ENCODE results near the gene TPX2. TPM values are rescaled to one million over a fixed set of nuclear protein-coding genes. Genes with fewer than 3 reads are reported as not detected.

Gene TPX2
- total RNA-seq, 1 experiment from 2014 or later: 191 TPM

DNA sequence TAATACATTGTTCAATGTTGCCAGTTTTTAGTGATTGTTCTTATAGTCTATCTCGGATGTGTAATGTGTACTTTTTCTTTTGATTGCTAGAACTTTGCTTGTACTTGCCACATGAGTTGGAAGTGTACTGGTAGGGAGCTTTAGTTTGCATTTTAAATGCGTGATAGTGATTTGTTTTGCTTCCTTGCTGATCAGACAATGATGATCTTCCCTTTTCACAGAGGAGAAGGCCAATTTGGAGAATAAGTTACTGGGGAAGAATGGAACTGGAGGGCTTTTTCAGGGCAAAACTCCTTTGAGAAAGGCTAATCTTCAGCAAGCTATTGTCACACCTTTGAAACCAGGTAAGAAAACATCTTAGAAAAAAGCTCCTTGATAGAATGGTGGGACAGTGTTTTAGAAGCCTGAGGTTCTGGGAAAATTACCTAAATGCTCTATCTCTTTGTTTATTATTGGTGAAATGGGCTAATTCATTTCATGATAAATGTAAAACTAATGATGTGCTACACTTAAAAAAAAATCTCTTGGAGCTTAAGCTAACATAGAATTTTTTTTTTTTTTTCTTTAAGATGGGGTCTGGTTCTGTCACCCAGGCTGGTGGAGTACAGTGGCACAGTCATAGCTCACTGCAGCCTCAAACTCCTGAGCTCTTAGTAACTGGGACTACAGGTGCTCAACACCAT is 20.9 kb downstream of the TPX2 start:
- no peak for DNase-seq (ENCODE audit: low read depth)

DNA sequence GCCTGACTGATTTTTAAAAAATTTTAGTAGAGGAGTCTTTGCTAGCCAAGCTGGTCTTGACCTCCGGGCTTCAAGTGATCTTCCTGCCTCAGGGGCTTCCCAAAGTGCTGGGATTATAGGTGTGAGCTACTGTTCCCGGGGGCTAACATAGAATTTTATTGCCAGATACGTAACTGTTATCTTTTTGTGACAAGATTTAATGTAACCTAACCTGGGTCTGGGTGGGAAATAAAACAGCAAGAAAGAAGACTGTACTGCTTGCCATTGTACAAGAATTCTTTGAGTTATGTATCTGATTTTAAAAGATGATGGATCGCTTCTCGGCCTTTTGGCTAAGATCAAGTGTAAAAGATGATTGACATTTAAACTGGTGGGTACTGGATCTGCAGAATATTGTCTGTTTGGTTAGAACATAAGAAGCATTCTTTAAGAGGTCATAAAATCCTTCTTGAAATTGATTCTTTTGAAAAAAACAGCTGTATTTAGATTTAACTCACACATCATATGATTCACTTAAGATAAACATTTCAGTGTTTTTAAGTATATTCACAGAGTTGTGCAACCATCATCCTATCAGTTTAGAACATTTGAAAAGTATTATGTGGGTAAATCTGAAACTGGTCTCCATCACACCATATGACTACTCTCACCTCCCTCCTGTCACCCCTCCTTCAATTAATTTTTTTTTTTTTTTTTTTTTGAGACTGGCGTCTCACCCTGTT is 21.6 kb downstream of the TPX2 start:
- DNase-seq (ENCODE audit: low read depth): peak; percentile 65

DNA sequence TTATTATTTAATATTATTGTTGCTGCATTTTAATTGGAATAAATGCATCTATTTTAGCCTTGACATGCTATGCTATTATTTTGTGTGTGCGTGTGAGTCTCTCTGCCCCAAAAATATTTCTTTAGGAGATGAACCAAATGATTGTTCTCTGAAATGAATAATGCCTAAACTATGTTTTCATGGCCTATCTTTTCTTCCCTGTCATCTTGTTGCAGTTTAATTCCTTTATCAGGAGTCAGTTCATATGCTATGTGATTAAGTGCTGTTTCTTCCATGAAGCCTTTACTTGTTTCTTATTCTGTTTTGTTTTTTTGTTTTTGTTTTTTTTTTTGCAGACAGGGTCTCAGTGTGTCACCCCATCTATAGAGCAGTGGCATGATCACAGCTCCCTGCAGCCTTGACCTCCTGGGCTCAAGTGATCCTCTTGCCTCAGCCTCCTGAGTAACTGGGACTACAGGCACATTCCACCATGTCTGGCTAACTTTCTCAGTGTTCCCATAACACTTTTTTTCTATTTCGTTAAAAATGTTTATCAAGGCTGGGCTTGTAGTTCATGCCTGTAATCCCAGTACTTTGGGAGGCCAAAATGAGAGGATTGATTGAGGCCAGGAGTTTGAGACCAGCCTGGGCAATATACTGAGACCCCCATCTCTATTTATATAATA is 25.7 kb downstream of the TPX2 start:
- DNase-seq (ENCODE audit: low read depth): peak; percentile 51

DNA sequence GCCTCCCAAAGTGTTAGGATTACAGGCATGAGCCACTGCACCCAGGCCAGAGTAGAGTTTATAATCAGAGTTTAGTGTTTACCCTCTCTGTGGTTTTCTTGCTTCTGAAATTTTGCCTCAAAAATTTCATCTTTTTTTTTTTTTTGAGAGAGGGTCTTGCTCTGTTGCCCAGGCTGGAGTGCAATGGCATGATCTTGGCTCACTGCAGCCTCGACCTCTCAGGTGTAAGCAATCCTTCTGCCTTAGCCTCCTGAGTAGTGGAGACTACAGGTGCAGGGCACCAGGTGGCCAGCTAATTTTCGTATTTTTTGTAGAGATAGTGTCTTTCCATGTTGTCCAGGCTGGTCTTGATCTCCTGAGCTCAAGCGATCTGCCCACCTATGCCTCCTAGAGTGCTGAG is 28.7 kb downstream of the TPX2 start:
- DNase-seq (ENCODE audit: low read depth): no peak

DNA sequence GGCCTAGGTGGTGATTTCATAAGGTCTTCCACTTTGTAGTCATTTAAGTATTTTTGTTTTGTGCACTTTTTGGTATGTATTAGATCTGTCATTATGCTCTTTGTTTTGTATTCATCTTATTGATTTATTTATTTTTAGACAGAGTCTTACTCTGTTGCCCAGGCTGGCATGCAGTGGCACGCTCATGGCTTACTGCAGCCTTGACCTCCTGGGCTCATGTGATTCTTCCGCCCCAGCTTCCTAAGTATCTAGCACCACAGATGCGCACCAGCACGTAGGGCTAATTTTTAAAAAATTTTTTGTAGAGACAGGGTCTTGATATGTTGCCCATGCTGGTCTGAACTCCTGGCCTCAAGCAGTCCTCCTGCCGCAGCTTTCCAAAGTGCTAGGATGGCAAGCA is 30.6 kb downstream of the TPX2 start:
- DNase-seq (ENCODE audit: low read depth): no peak

DNA sequence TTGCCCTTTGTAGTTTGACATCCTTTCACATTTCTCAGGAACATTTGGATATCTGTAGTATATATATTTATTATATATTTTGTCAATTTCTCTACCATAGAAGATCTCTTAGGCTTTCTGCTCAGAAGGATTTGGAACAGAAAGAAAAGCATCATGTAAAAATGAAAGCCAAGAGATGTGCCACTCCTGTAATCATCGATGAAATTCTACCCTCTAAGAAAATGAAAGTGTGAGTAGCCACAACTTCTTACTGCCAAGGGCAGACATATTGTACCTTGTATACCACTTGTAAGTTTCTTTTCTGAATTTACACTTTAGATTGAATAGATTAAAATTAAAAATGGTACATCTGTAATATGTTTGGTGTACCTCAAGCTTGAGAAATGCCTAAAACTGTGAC is 31.2 kb downstream of the TPX2 start:
- no peak for DNase-seq (ENCODE audit: low read depth)

DNA sequence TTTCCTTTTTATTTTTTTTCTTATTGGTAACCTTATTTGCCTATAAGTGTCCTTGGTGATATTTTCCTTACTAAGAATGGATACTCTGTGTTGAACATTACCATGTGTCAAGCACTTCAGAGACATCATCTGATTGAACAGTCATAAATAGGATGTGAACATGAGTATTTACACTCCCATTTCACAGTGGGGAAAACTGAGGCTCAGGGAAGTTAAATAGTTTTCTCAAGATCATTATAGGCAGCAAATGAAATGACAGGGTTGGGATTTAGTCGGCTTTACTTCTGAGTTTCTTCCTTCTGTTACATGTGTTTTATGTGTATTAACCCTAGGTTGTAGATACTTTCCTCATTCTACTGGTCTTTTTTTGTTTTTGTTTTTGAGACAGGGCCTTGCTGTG is 35.3 kb downstream of the TPX2 start:
- no peak for DNase-seq (ENCODE audit: low read depth)

DNA sequence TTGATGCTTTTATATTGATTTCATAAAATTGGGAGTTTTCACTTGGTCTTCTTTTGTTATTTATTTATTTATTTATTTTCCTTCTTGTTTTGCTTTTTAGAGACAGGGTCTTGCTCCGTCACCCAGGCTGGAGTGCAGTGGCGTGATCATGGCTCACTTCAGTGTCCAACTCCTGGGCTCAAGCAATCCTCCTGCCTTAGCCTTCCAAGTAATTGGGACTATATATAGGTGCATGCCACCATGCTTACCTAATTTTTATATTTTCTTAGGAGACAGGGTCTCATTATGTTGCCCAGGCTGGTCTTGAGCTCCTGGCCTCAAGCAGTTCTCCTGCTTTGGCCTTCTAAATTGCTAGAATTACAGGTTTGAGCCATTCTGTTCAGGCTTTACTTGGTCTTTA is 41.7 kb downstream of the TPX2 start:
- DNase-seq (ENCODE audit: low read depth): no peak

DNA sequence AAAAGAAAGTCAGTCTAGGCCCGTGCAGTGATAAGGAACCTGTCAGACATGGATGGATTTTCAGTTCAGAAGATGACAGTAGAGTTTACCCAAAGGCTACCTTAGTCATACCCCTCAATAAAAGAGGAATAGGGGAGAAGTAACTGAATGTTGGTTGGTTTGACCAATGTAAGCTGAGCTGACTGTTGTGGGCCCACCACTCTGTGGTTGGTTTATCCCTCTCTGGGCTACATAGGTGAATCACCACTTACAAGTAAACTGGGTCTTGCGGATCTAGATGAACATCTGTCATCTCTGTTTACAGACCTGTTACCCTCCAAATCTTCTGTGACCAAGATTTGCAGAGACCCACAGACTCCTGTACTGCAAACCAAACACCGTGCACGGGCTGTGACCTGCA is 42.9 kb downstream of the TPX2 start:
- peak; percentile 39 for DNase-seq (ENCODE audit: low read depth)

DNA sequence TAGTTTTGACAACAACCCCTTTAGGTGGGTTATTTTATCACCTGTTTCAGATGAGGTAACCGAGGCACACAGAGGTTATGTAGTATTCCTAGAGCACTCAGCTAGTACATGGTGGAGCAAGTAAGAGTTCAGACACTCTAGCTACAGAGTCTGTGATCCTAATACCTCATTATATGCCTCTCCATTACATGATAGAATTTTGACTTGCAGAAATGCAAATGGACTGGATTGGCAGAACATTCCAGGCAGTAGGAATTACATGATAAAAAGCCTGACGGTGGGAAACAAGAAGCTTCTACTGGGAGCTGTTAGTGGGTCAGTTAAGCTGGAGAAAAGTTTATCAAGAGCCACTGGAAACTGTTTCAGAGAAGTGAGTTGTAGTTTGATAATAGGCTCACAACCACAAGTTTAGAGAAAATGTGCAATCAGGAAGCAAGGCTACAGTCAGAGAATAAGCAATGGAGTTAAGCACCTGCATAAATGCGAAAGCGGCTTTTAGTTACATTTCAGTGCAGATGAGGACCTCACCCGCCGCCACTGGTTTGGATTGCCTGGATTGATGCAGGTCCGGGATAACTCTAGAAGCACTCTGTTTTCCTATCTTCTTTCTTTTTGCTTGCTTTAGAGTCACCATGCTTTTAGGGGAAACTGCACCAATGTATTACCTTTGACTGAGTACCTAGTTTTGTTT is 45.4 kb downstream of the TPX2 start:
- no peak for DNase-seq (ENCODE audit: low read depth)

DNA sequence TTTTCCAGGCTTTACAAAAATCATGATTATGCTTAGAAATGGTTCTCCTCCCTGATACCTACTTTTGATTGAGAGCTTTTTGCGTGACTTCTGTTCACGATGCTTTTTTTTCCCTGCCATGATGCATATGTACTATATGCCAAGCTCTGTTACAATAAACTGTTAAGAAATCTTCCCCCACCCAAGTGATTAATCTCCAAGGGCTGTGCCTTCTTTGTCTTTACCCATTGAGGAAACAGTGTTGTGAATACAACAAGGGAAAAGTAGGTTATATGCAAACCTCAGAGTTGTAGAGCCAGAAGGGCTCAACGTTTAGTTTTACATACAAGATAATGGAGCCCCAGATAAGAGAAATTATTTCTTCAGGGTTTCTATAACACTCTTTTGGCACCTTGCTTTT is 46.0 kb downstream of the TPX2 start:
- DNase-seq (ENCODE audit: low read depth): no peak

DNA sequence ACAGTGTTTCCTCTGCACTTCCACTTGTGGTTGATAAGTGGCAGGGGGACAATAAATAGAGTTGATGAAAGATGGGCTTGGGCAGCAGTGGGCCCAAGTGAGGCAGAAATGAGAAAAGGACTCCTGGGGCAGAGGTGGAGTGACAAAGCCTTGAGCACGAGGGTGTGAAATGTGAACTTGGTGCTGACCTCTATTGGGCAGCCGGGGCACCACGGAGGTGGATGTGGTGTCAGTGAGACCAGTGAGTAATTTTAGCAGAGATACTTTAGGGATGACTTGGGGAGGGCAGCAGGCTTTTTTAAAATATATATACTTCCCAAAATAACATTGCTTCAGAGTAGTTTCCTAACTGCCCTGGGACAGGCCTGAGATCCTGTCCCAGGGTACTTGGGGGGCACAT is 49.5 kb downstream of the TPX2 start:
- DNase-seq (ENCODE audit: low read depth): peak; percentile 76

DNA sequence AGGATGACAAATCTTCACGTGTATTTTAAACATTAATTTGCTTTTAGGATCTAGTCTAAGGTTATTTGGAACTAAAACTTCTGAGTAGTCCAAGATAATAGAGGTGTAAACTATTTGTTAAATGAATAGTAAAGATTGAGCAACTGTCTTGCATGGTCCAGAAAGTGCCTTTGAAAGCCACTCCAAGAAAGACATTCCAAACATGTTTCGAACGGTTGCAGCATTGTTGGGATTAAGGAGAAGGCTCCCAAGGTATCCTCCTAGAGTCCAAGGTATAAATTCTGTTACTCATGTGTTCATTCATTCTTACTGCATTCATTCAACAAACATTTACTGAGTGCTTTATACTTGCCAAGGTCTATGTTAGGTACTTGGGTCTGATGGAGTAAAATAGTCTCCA is 51.3 kb downstream of the TPX2 start:
- DNase-seq (ENCODE audit: low read depth): no peak

DNA sequence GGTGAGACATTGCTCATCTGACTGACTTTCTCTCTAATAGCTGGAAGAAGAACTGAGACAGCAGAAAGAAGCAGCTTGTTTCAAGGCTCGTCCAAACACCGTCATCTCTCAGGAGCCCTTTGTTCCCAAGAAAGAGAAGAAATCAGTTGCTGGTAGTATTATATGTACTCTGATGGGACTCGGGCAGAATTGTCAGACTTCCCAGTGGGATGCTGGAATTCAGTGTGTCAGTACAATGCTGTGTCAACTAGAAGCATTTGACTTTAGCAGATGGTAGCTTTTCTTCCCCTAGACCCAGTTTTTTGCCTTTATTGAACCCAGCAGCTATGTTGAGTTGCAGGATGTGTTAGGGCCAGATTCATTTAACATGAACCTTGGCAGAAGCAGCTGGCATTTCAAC is 58.3 kb downstream of the TPX2 start:
- no peak for DNase-seq (ENCODE audit: low read depth)

DNA sequence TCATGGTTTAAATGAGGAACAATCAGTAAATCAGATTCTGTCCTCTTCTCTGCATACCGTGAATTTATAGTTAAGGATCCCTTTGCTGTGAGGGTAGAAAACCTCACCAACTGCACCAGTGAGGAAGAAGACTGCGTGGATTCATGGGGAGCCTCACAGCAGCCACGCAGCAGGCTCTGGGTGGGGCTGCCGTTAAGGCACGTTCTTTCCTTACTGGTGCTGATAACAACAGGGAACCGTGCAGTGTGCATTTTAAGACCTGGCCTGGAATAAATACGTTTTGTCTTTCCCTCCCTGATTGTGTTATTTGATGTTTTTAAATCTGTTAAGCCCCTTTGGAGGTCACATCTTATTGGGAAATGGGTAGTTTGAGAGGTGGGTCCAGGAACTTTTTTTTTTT is 62.4 kb downstream of the TPX2 start:
- DNase-seq (ENCODE audit: low read depth): no peak

DNA sequence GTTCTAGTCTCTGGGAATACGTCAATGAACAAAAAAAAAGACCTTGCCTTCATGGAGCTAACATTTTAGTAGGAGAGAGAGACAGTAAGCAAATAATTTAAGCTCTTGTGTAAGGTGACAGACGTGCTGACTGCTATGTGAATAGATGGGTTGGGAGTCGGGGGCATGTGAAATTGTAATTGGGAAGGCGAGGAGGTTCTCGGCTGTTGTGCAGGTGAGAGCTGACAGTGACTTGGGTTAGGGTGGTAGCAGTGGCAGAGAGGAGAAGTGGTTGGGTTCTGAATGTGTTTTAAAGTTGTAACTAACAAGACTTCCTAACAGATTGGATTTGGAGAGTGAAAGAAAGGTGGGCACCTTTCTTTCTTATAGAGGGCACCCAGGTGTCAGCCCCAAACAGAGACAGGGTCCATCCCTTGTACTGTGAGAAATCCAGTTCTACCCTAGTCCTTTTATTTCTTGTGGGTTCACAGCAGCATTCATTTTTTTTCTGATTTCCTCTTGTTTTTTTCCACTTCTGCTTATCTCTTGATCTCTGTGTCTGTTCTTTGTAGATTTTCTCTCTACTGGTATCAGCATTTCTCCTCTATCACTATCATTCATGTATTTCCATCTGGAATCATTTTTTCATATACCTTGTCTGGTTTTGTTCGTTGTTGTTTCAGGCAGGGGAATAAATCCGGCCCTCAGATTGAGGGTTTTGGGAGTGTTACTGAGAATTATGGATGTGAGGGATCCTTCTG is 64.6 kb downstream of the TPX2 start:
- no peak for DNase-seq (ENCODE audit: low read depth)

DNA sequence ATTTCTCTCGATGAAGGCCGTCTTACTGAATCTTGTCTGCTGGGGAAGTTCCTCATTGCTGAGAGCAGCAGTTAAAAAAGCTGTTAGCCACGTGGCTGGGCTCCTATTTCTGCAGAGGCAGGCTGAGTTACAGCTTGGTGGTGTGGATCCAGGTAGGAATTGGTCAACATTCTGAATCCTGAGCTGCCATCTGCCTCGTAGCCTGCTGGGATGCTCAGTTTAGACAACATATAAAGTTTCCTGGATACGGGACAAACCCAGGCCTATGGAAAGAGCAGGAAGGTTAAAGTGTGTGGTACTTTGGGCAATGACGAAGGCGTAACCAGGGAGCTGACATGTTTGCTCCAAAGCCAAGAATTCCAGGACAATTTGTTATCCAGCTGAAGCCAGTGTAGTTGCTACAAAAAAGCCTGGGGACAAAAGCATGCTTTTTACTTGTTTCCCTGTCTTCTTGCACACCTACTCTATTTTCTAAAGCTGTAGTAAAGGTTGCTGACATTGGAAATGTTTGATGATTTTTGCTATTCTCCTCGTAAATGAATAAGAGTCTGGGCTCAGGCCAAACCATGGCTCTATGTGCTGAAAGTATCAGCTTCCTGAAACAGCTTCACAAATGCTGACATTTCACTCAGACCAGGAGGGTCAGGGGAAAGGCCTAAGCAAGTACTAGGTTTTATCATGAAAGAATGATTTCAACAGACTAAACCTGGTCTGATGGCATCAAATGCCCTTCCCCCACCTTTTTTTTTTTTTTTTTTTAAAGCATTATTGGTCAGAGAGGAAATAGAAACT is 67.7 kb downstream of the TPX2 start:
- DNase-seq (ENCODE audit: low read depth): no peak

DNA sequence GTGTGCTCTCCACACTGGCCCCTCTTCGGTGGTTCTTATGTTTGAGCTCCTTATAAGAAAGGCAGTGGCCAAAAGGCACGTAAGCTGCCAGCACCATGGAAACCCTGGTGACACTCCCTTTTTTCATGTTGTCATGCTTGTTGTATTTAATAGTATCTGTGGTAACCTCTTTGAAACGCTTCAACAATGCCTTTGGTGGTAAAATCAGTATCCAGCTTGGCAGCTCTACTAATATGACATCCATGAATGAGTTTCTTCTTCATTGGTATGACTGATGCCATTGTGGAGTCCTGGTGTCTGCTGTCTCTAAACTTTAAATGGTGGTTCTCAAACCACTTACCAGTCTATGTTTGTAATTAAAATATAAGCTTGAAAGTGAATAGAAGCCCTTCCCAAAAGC is 69.4 kb downstream of the TPX2 start:
- no peak for DNase-seq (ENCODE audit: low read depth)

DNA sequence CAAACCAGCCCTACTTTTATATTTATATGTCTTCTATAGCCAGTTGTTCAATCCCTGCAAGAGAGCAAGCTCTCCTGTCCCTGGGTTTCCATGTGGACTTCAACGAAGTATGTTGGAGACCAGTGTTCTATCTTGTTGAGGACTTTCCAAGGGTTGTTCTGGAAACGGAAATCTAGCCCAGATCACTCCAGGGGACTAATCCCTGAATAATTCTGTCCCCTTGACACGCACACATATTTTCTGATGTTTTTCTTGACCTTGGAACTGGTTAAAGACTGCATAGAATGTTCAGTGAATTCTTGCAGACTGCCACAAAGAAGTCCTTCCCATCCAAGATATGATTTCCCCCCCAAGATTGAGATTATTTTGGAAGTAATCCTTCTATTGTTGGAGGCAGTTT is 70.6 kb downstream of the TPX2 start:
- DNase-seq (ENCODE audit: low read depth): peak; percentile 49

DNA sequence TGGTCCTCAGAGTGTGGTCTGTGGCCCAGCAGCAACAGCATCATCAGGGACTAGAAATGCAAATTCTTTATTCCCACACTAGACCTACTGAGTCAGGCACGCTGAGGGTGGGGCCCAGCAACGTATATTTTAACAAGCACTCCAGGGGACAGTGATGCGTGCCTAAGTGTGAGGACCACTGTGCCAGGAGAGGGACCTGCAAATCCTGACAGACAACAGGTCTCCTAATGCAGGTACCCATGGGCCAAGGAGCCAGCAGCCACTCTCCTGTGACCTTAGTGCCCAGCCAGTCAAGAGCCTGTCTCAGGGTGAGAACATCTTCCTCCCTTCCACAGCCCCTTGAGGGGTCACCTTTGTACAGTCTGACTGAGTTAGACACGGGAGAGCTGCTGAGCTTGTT is 72.1 kb downstream of the TPX2 start:
- DNase-seq (ENCODE audit: low read depth): no peak

Measured in LHCN-M2 (cell line).